CD4-positive, alpha-beta T cell treated with Interleukin-15 for 1 hour (primary cell): ENCODE measurements around the gene MRTFB.
"Not testable (repeated sequence)": the region's sequence is repeated elsewhere in the genome, so short reads cannot be mapped to it uniquely, and the experiment has no call there.

Experiments
- DNase-seq: peaks from one replicate; pipeline ENCODE4 v3.0.0-alpha.2; 2020

MRTFB gene

GRCh38 chr16:14070877-14071575 lies at the start of gene MRTFB:
Gene MRTFB (plus strand): TSS chr16:14071319. CDS start chr16:14140607, 69,288 bp downstream.
- peak; percentile 74 for DNase-seq

GRCh38 chr16:14023526-14023925 lies 47.6 kb upstream of the MRTFB start:
- DNase-seq: not testable (repeated sequence)

GRCh38 chr16:14024283-14024682 lies 46.8 kb upstream of the MRTFB start:
- DNase-seq: no peak

GRCh38 chr16:14026572-14027285 lies 44.4 kb upstream of the MRTFB start:
- no peak for DNase-seq

- DNase-seq: no peak
Measured at GRCh38 chr16:14028202-14028601, 42.9 kb upstream of the MRTFB start.

GRCh38 chr16:14029658-14030057 lies 41.5 kb upstream of the MRTFB start:
- DNase-seq: no peak

- no peak for DNase-seq
Measured at GRCh38 chr16:14035092-14035491, 36.0 kb upstream of the MRTFB start.

GRCh38 chr16:14036889-14037288 lies 34.2 kb upstream of the MRTFB start:
- DNase-seq: no peak

- no peak for DNase-seq
Measured at GRCh38 chr16:14037960-14038359, 33.2 kb upstream of the MRTFB start.

GRCh38 chr16:14041164-14041563 lies 30.0 kb upstream of the MRTFB start:
- DNase-seq: no peak

- DNase-seq: no peak
Measured at GRCh38 chr16:14042706-14043105, 28.4 kb upstream of the MRTFB start.

- no peak for DNase-seq
Measured at GRCh38 chr16:14043278-14043677, 27.8 kb upstream of the MRTFB start.

GRCh38 chr16:14043793-14044192 lies 27.3 kb upstream of the MRTFB start:
- no peak for DNase-seq

GRCh38 chr16:14047121-14047859 lies 23.8 kb upstream of the MRTFB start:
- not testable (repeated sequence) for DNase-seq

GRCh38 chr16:14050291-14051027 lies 20.7 kb upstream of the MRTFB start:
- no peak for DNase-seq

GRCh38 chr16:14051103-14051729 lies 19.9 kb upstream of the MRTFB start:
- DNase-seq: no peak

GRCh38 chr16:14056970-14057369 lies 14.1 kb upstream of the MRTFB start:
- DNase-seq: no peak

- DNase-seq: no peak
Measured at GRCh38 chr16:14057878-14058382, 13.2 kb upstream of the MRTFB start.

- DNase-seq: no peak
Measured at GRCh38 chr16:14061732-14062259, 9.3 kb upstream of the MRTFB start.

- DNase-seq: no peak
Measured at GRCh38 chr16:14062261-14062660, 8.9 kb upstream of the MRTFB start.

- no peak for DNase-seq
Measured at GRCh38 chr16:14063618-14064581, 7.2 kb upstream of the MRTFB start.
